ENCODE measurements around the gene PTGIR.

PTGIR gene

GRCh38 chr19:46648961-46649960, 24.4 kb upstream of the PTGIR start:
- TF ChIP-seq CTCF (conservative IDR thresholded peaks at IDR 0.05; ENCODE audit: low read length), result no peak
- no peak for TF ChIP-seq EZH2phosphoT487 (IDR thresholded peaks at IDR 0.05; ENCODE audit: borderline replicate concordance)
- H3K9ac ChIP-seq (ENCODE audit: low read depth, low read length, poor library complexity, severe bottlenecking), result no peak overlapping the region
- no peaks in the 10 kb centered on the region for H3K9me3 ChIP-seq (ENCODE audit: insufficient read depth, low read depth, low read length)
- H3K4me1 ChIP-seq (ENCODE audit: insufficient read depth, low read length, poor library complexity, severe bottlenecking), result no peaks in the 10 kb centered on the region
- H3K36me3 ChIP-seq (ENCODE audit: insufficient read depth, low read length), result no peaks in the 10 kb centered on the region
- H3K79me2 ChIP-seq (ENCODE audit: insufficient read depth, low read length), result no peaks in the 10 kb centered on the region
- no peaks in the 10 kb centered on the region for H3K27me3 ChIP-seq (ENCODE audit: insufficient read depth, low read length, poor library complexity, severe bottlenecking)
- no peaks in the 10 kb centered on the region for H3K9me2 ChIP-seq (replicated peaks; ENCODE audit: low read depth, low read length)
- H4K20me1 ChIP-seq (ENCODE audit: insufficient read depth, low read length, poor library complexity, severe bottlenecking), result no peaks in the 10 kb centered on the region
- no peak overlapping the region for H3K4me3 ChIP-seq (ENCODE audit: low read length, poor library complexity, severe bottlenecking)
- H3F3A ChIP-seq (ENCODE audit: low read depth), result no peaks in the 10 kb centered on the region
- H3K4me2 ChIP-seq (ENCODE audit: low read depth, low read length, poor library complexity, severe bottlenecking), result no peak overlapping the region
- no peak overlapping the region for H2AFZ ChIP-seq (ENCODE audit: low read length)

DNA sequence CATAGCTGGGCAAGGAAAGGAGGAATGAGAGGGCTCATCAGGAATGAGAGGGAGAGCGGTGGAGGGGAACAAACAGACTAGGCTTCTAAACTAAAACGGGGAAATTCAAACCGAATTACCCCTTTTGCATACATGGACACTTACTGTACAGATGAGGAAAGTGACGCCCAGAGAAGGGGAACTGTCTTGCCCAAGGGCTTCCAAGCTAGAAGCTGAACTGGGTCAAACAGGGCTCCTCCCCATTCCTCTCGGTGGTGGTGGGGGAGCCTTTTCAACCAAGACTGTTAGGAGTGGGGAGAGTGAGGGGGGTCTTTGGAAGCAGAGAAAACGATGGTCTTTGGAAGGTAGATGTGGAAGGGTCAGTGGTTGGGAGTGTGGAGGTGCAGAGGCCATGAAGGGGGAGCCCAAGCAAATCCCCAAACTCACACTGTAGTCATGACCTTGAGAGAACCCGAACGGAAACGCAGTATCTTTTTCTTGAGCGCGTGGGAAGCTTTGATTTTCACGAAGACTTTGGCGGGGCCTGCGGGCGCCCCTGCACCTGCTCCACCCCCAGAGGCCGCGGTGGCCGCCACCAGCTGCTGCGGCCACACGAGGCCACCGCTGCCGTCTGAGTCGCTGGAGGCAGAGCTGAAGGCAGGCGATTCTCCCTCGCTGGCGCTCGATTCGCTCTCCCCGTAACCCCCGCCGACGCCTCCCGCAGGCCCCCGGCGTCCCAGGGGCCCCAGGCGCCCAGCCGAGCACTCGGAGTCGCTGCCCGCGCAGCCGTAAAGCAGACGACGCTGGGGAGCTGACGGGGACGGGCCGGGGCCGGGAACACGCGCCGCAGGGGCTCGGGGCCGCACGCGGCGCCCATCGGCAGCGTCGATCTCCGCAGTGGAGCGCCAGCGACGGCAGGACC, 23.4 kb upstream of the PTGIR start:
- Histone ChIP-seq H3K9me2 (replicated peaks; ENCODE audit: low read depth, low read length) (no peaks in the 10 kb centered on the region), H3K4me1 (ENCODE audit: insufficient read depth, low read length, poor library complexity, severe bottlenecking) (no peaks in the 10 kb centered on the region), H2AFZ (ENCODE audit: low read length) (no peak overlapping the region), H3K4me3 (ENCODE audit: low read length, poor library complexity, severe bottlenecking) (no peak overlapping the region), H3K27me3 (ENCODE audit: insufficient read depth, low read length, poor library complexity, severe bottlenecking) (no peaks in the 10 kb centered on the region), H3F3A (ENCODE audit: low read depth) (no peaks in the 10 kb centered on the region), H3K79me2 (ENCODE audit: insufficient read depth, low read length) (no peaks in the 10 kb centered on the region), H3K9me3 (ENCODE audit: insufficient read depth, low read depth, low read length) (no peaks in the 10 kb centered on the region), H3K36me3 (ENCODE audit: insufficient read depth, low read length) (no peaks in the 10 kb centered on the region), H3K4me2 (ENCODE audit: low read depth, low read length, poor library complexity, severe bottlenecking) (no peak overlapping the region), H4K20me1 (ENCODE audit: insufficient read depth, low read length, poor library complexity, severe bottlenecking) (no peaks in the 10 kb centered on the region), H3K9ac (ENCODE audit: low read depth, low read length, poor library complexity, severe bottlenecking) (no peak overlapping the region)
- TF ChIP-seq CTCF (conservative IDR thresholded peaks at IDR 0.05; ENCODE audit: low read length) (no peak), EZH2phosphoT487 (IDR thresholded peaks at IDR 0.05; ENCODE audit: borderline replicate concordance) (no peak)

DNA sequence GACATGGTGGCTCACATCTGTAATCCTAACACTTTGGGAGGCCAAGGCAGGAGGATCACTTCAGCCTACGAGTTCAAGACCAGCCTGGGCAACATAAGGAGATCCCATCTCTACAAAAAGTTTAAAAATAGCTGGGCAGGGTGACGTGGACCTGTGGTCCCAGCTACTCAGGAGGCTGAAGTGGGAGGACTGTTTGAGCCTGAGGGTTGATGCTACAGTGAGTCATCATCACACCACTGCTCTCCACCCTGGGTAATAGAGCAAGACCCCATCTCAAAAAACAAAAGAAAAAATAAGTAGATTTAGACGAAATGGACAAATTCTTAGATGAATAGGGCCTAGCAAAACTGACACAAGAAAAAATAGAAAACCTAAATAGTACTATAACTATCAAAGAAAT, 21.5 kb upstream of the PTGIR start:
- TF ChIP-seq EZH2phosphoT487 (IDR thresholded peaks at IDR 0.05; ENCODE audit: borderline replicate concordance) (no peak), CTCF (conservative IDR thresholded peaks at IDR 0.05; ENCODE audit: low read length) (no peak)
- Histone ChIP-seq H3K4me1 (ENCODE audit: insufficient read depth, low read length, poor library complexity, severe bottlenecking) (no peaks in the 10 kb centered on the region), H3F3A (ENCODE audit: low read depth) (no peaks in the 10 kb centered on the region), H3K4me3 (ENCODE audit: low read length, poor library complexity, severe bottlenecking) (no peak overlapping the region), H3K9me3 (ENCODE audit: insufficient read depth, low read depth, low read length) (no peaks in the 10 kb centered on the region), H2AFZ (ENCODE audit: low read length) (no peak overlapping the region), H4K20me1 (ENCODE audit: insufficient read depth, low read length, poor library complexity, severe bottlenecking) (no peaks in the 10 kb centered on the region), H3K36me3 (ENCODE audit: insufficient read depth, low read length) (no peaks in the 10 kb centered on the region), H3K27me3 (ENCODE audit: insufficient read depth, low read length, poor library complexity, severe bottlenecking) (no peaks in the 10 kb centered on the region), H3K79me2 (ENCODE audit: insufficient read depth, low read length) (no peaks in the 10 kb centered on the region), H3K9ac (ENCODE audit: low read depth, low read length, poor library complexity, severe bottlenecking) (no peak overlapping the region), H3K9me2 (replicated peaks; ENCODE audit: low read depth, low read length) (no peaks in the 10 kb centered on the region), H3K4me2 (ENCODE audit: low read depth, low read length, poor library complexity, severe bottlenecking) (no peak overlapping the region)
